ENCODE results near the gene GSTP1. TPM values are rescaled to one million over a fixed set of nuclear protein-coding genes. Genes with fewer than 3 reads are reported as not detected.
A peak's percentile ranks its signal among the peaks of the same experiment; 100 is the strongest.

Gene GSTP1
- total and polyA plus RNA-seq, 2 of the 8 experiments (the other 6 are each of a cell fraction or from before 2014, with no cell fraction given): 1,454 to 3,329 TPM

- H4K20me1 ChIP-seq (replicated peaks in 1 of 2; ENCODE audit: control insufficient read depth in 1 of 2, insufficient read depth in 2 of 2, low read length in 2 of 2): no peaks in the 10 kb centered on the region
- no peak overlapping the region for H3K14ac ChIP-seq (ENCODE audit: insufficient read length)
- H3K23me2 ChIP-seq (ENCODE audit: low read depth, low read length): 0 out of 2 replicates have a peak, but pooled peaks cover 1% of the 10 kb centered on the region
- H2BK20ac ChIP-seq (ENCODE audit: low read length): no peak overlapping the region
- H3K36me3 ChIP-seq (ENCODE audit: control insufficient read depth in 2 of 4, insufficient read depth in 4 of 4, low read length in 3 of 4): no peaks in the 10 kb centered on the region
- no peak overlapping the region for H2AFZ ChIP-seq (ENCODE audit: low read length)
- no peak overlapping the region for H2BK120ac ChIP-seq (replicated peaks; ENCODE audit: low read depth, low read length)
- no peaks in the 10 kb centered on the region for H3K79me1 ChIP-seq (ENCODE audit: low read depth, low read length)
- no peak overlapping the region for H4K8ac ChIP-seq (ENCODE audit: extremely low read depth, insufficient read depth, low read length)
- H2AK5ac ChIP-seq (ENCODE audit: low read depth, low read length): no peak overlapping the region
- no peak for DNase-seq (ENCODE audit: low read depth in 1 of 2, low spot score in 2 of 2)
- no peak overlapping the region for H3K4me3 ChIP-seq (ENCODE audit: extremely low read depth in 1 of 4, insufficient read depth in 2 of 4, low read depth in 3 of 4, low read length in 4 of 4)
- H4K5ac ChIP-seq (ENCODE audit: insufficient read length, low read depth, low read length): no peak overlapping the region
- no peak overlapping the region for H3K9ac ChIP-seq (replicated peaks in 1 of 4; ENCODE audit: extremely low read depth in 1 of 4, low read depth in 3 of 4, low read length in 3 of 4)
- no peak overlapping the region for H3K56ac ChIP-seq (replicated peaks; ENCODE audit: insufficient read length, low read depth, low read length)
- H3K27ac ChIP-seq (ENCODE audit: low read depth, low read length): no peak overlapping the region
- WGBS, 2 experiments (ENCODE audit: extremely low coverage in 1 of 2, insufficient coverage in 1 of 2, insufficient read length in 1 of 2, insufficient replicate concordance in 2 of 2, low coverage in 1 of 2, low lambda C conversion rate in 2 of 2, missing lambda C conversion rate in 1 of 2): 92% methylated on average over 6 of the region's 6 CpGs; no CpG with 5 or more reads in 1 of the 2 experiments
- H2BK5ac ChIP-seq (ENCODE audit: low read depth, low read length): no peak overlapping the region
- peak overlapping the region; percentile 54 for H4K91ac ChIP-seq (replicated peaks; ENCODE audit: insufficient read length, low read length)
- POLR2A ChIA-PET (ENCODE audit: partially characterized antibody): interaction anchor here (0.8 to 5.0 kb wide), 7 partner anchors 9 to 188 kb away, joined by 3 to 21 read pairs (median 5); no protein-coding TSS in a partner anchor
- no peak overlapping the region for H3K4me2 ChIP-seq (ENCODE audit: insufficient read depth in 1 of 2, low read depth in 2 of 2, low read length in 2 of 2)
- no peak for FAIRE-seq
- peak overlapping the region; percentile 43; the same call in 1 of the 2 replicates for H2BK12ac ChIP-seq (ENCODE audit: low read depth, low read length)
- no peak overlapping the region for H3K23ac ChIP-seq (ENCODE audit: insufficient read length)
- CTCF ChIA-PET (ENCODE audit: partially characterized antibody): interaction anchor here (0.6 to 10.9 kb wide), 13 partner anchors 15 to 85 kb away, joined by 3 to 97 read pairs (median 7); partner anchors contain the start of genes NUDT8 and TBX10
- peak overlapping the region; percentile 53; the same call in 1 of the 2 replicates for H2BK15ac ChIP-seq (ENCODE audit: low read length)
- no peak overlapping the region for H3K18ac ChIP-seq (ENCODE audit: extremely low read depth, low read length)
- no peak overlapping the region for H3K4ac ChIP-seq (replicated peaks; ENCODE audit: insufficient read length, low read depth, low read length)
- H3K79me2 ChIP-seq (ENCODE audit: control insufficient read depth in 1 of 2, insufficient read depth in 2 of 2, low read length in 2 of 2): 0 out of 4 replicates have a peak, but pooled peaks cover 0 to 3% of the 10 kb centered on the region in 2 experiments
- H3K27me3 ChIP-seq (replicated peaks in 1 of 4; ENCODE audit: control insufficient read depth in 3 of 4, extremely low read depth in 1 of 4, insufficient read depth in 3 of 4, low read length in 3 of 4): peaks cover 0 to 2% (median 0%) of the 10 kb centered on the region in 4 experiments; a peak in 1 of 7 replicates
- peaks cover 5 to 13% (median 6%) of the 10 kb centered on the region in 4 experiments; a peak in 6 of 7 replicates for H3K4me1 ChIP-seq (replicated peaks in 1 of 4; ENCODE audit: control insufficient read depth in 3 of 4, insufficient read depth in 4 of 4, low read length in 3 of 4)
- H3K9me3 ChIP-seq (ENCODE audit: insufficient read depth in 2 of 2, low read depth in 1 of 2, low read length in 1 of 2): no peaks in the 10 kb centered on the region
- TF ChIP-seq KDM4A (IDR thresholded peaks at IDR 0.05; ENCODE audit: low read depth, low read length, severe bottlenecking): no peak
- no peak for TF ChIP-seq SIN3A (conservative IDR thresholded peaks at IDR 0.05 in 1 of 2, IDR thresholded peaks at IDR 0.05 in 1 of 2; ENCODE audit: low read depth in 1 of 2, low read length in 2 of 2)
- no peak for TF ChIP-seq JUND (IDR thresholded peaks at IDR 0.05; ENCODE audit: low read length)
- TF ChIP-seq ATF3 (IDR thresholded peaks at IDR 0.05; ENCODE audit: insufficient read depth, low read depth, low read length): no peak
- no peak for TF ChIP-seq CTCF (IDR thresholded peaks at IDR 0.05; ENCODE audit: control extremely low read depth in 1 of 3, insufficient read depth in 1 of 3, low read depth in 1 of 3, low read length in 3 of 3)
- no peak for TF ChIP-seq POLR2A (IDR thresholded peaks at IDR 0.05; ENCODE audit: control extremely low read depth in 1 of 2, low read depth in 2 of 2, low read length in 2 of 2)
- TF ChIP-seq POLR2AphosphoS5 (IDR thresholded peaks at IDR 0.05; ENCODE audit: low read depth, low read length): no peak
- TF ChIP-seq CREB1 (IDR thresholded peaks at IDR 0.05): no peak
- no peak for TF ChIP-seq BACH1 (IDR thresholded peaks at IDR 0.05; ENCODE audit: low read length)
- no peak for TF ChIP-seq RNF2 (IDR thresholded peaks at IDR 0.05; ENCODE audit: borderline replicate concordance, low read depth, low read length, missing control alignments, poor library complexity, severe bottlenecking)
These were observed 5.7 kb upstream of the GSTP1 start for GRCh38 chr11:67577951-67578350.
